OCI-LY7 (cell line): ENCODE data around the gene DLX2. TPM values are rescaled to one million over a fixed set of nuclear protein-coding genes. Genes with fewer than 3 reads are reported as not detected.

ENCODE experiments used
- BruUV-seq: library from RNA; stranded (reverse); fragments of 400-500 nt; replicated peaks from 2 replicates; lab custom pipeline; 2021; lab: Mats Ljungman, UMichigan
- CTCF ChIA-PET: fragments of 300-600 bp; sonication (Branson Sonifier 250); formaldehyde crosslinking; loops from one replicate; lab custom pipeline; 2022; ENCODE audit warnings: antibody characterized with exemption; ENCODE audit not compliant: unreplicated experiment; lab: Charles Lee
- POLR2A ChIA-PET: fragments of 300-600 bp; sonication (Branson Sonifier 250); formaldehyde crosslinking; loops from one replicate; lab custom pipeline; 2022; ENCODE audit warnings: antibody characterized with exemption; lab: Charles Lee
- DNase-seq: peaks from one replicate; pipeline ENCODE4 v3.0.0-alpha.2; 2015; ENCODE audit warnings: low spot score
- H2AFZ ChIP-seq: fragments of 200-600 bp; sonication (generic), shearing (Covaris generic); 2 replicates; pipeline ENCODE4 v1.6.1; 2014; ENCODE audit warnings: mild to moderate bottlenecking, antibody characterized with exemption, low read length, moderate library complexity
- H3K27ac ChIP-seq: fragments of 200-600 bp; sonication (generic); 2 replicates; pipeline ENCODE4 v1.5.1; 2014; ENCODE audit warnings: mixed run types, low read depth, mild to moderate bottlenecking, moderate library complexity, low read length, inconsistent platforms; ENCODE audit not compliant: poor library complexity, severe bottlenecking
- H3K36me3 ChIP-seq: fragments of 200-600 bp; sonication (generic); 2 replicates; pipeline ENCODE4 v1.6.1; 2014; ENCODE audit warnings: mild to moderate bottlenecking, antibody characterized with exemption, low read length, moderate library complexity, mixed read lengths; ENCODE audit not compliant: insufficient read depth
- H3K4me1 ChIP-seq: fragments of 200-600 bp; sonication (generic); 2 replicates; pipeline ENCODE4 v1.5.1; 2014; ENCODE audit warnings: mild to moderate bottlenecking, low read length; ENCODE audit not compliant: insufficient read depth, poor library complexity, severe bottlenecking
- H3K4me2 ChIP-seq: fragments of 200-600 bp; sonication (generic); 2 replicates; pipeline ENCODE4 v1.6.1; 2014; ENCODE audit warnings: mild to moderate bottlenecking, low read length
- H3K4me3 ChIP-seq: fragments of 200-600 bp; sonication (generic); 2 replicates; pipeline ENCODE4 v1.5.1; 2014; ENCODE audit warnings: mild to moderate bottlenecking, low read depth, low read length; ENCODE audit not compliant: poor library complexity, severe bottlenecking
- H3K79me2 ChIP-seq: fragments of 200-600 bp; sonication (generic); 2 replicates; pipeline ENCODE4 v1.6.1; 2016; ENCODE audit warnings: low read depth, mild to moderate bottlenecking, low read length, moderate library complexity, mixed read lengths; ENCODE audit not compliant: insufficient read depth
- H3K9me2 ChIP-seq: fragments of 200-600 bp; sonication (generic); 2 replicates; pipeline ENCODE4 v1.6.1; 2016; ENCODE audit warnings: mild to moderate bottlenecking, low read length, mixed read lengths; ENCODE audit not compliant: insufficient read depth
- H3K9me3 ChIP-seq: fragments of 200-600 bp; sonication (generic); 2 replicates; pipeline ENCODE4 v1.6.1; 2014; ENCODE audit warnings: mild to moderate bottlenecking, mixed run types, low read length, mixed read lengths
- H4K20me1 ChIP-seq: fragments of 200-600 bp; sonication (generic); 2 replicates; pipeline ENCODE4 v1.6.1; 2014; ENCODE audit warnings: mild to moderate bottlenecking, antibody characterized with exemption, low read length, moderate library complexity, mixed read lengths; ENCODE audit not compliant: insufficient read depth
- EZH2phosphoT487 ChIP-seq: fragments of 200-600 bp; sonication (generic); IDR thresholded peaks from 2 replicates; pipeline ENCODE4 v1.6.1; 2018; ENCODE audit warnings: low read depth, borderline replicate concordance, mild to moderate bottlenecking, mixed run types, antibody characterized with exemption, low read length, moderate library complexity, mixed read lengths
- intact Hi-C: fragments of 100-400 bp; cut with micrococcal nuclease; formaldehyde crosslinking; loops from one replicate; pipeline ENCODE4 v1.10.0; 2022; ENCODE audit not compliant: unreplicated experiment
- total RNA-seq, 2 experiments: library from RNA; depleted of rRNA in 1 of 2; stranded (reverse); fragments of >200 nt in 1 of 2; shearing (Covaris generic) in 1 of 2; gene quantifications; 2 replicates each; pipeline ENCODE4 v1.2.3, GENCODE V29; 2014 to 2022
- TF ChIP-seq, protein P1 (sequence below): fragments of 200-600 bp; sonication (generic); conservative IDR thresholded peaks from 2 replicates; pipeline ENCODE4 v1.5.1; 2014; ENCODE audit warnings: mild to moderate bottlenecking, antibody characterized with exemption, low read length, moderate library complexity, mixed read lengths

Gene DLX2
- total RNA-seq, 2 experiments from 2014 or later, result 0.22 TPM; not detected in 1

DNA sequence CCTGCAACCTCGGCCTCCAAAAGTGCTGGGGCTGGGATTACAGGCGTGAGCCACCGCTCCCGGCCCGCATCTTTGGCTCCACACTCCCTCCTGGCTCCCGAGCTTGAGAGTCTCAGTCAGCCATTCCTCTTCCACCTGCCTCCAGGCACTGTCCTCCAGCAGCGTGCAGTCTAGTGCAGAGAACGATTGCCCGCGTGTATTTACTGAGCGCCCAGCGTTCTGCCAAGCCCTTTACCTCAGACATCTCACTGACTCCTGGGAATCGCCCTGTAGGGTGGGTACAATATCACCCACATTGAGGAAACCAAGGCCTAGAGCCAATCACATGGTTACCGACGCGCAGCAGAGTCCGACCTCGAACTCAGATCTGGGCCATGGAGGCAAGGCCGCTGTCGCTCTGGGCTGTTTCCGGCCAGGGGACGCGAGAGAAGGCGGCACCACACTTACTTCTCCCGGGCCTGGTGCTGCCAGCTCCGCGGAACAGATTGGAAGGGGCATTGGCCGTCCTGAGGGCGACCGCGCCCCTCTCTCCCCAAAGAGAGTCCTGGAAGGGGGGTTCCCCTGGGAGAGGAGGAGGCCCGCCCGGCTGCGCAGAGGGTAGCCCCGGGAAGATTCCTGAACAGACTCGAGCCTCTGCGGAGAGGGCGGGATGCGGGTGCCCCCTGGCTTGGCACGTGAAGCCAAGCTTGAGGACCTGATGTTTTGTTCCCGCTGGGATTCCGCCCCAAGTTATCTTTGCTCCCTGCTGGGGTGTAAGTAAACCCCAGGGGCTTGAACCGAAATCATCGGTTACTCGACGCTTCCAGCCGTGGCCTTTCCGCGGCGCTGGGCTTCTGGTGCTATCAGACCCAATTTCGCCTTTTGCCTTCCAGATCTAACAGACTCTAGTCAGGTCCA lies 5.2 kb upstream of the DLX2 start:
- no peaks in the 10 kb centered on the region for H3K4me1 ChIP-seq
- intact Hi-C loops, result loop anchor here (10.0 kb wide), 1 partner anchor 103 kb away; no protein-coding TSS in a partner anchor
- H3K36me3 ChIP-seq, result no peaks in the 10 kb centered on the region
- H3K4me2 ChIP-seq, result no peak overlapping the region
- no peak overlapping the region for H2AFZ ChIP-seq
- BruUV-seq, result no TSS peak
- no peak for DNase-seq
- no peak overlapping the region for H3K27ac ChIP-seq
- H3K9me3 ChIP-seq, result no peaks in the 10 kb centered on the region
- ChIA-PET POLR2A (interaction anchor here (0.7 kb wide), 2 partner anchors 19 to 769 kb away, joined by 3 read pairs; no protein-coding TSS in a partner anchor), CTCF (no interaction called here)
- no peaks in the 10 kb centered on the region for H4K20me1 ChIP-seq
- H3K9me2 ChIP-seq, result no peaks in the 10 kb centered on the region
- no peak for TF ChIP-seq EZH2phosphoT487
- TF ChIP-seq, protein P1, sequence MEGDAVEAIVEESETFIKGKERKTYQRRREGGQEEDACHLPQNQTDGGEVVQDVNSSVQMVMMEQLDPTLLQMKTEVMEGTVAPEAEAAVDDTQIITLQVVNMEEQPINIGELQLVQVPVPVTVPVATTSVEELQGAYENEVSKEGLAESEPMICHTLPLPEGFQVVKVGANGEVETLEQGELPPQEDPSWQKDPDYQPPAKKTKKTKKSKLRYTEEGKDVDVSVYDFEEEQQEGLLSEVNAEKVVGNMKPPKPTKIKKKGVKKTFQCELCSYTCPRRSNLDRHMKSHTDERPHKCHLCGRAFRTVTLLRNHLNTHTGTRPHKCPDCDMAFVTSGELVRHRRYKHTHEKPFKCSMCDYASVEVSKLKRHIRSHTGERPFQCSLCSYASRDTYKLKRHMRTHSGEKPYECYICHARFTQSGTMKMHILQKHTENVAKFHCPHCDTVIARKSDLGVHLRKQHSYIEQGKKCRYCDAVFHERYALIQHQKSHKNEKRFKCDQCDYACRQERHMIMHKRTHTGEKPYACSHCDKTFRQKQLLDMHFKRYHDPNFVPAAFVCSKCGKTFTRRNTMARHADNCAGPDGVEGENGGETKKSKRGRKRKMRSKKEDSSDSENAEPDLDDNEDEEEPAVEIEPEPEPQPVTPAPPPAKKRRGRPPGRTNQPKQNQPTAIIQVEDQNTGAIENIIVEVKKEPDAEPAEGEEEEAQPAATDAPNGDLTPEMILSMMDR, result no peak
- H3K79me2 ChIP-seq, result no peaks in the 10 kb centered on the region
- no peak overlapping the region for H3K4me3 ChIP-seq

DNA sequence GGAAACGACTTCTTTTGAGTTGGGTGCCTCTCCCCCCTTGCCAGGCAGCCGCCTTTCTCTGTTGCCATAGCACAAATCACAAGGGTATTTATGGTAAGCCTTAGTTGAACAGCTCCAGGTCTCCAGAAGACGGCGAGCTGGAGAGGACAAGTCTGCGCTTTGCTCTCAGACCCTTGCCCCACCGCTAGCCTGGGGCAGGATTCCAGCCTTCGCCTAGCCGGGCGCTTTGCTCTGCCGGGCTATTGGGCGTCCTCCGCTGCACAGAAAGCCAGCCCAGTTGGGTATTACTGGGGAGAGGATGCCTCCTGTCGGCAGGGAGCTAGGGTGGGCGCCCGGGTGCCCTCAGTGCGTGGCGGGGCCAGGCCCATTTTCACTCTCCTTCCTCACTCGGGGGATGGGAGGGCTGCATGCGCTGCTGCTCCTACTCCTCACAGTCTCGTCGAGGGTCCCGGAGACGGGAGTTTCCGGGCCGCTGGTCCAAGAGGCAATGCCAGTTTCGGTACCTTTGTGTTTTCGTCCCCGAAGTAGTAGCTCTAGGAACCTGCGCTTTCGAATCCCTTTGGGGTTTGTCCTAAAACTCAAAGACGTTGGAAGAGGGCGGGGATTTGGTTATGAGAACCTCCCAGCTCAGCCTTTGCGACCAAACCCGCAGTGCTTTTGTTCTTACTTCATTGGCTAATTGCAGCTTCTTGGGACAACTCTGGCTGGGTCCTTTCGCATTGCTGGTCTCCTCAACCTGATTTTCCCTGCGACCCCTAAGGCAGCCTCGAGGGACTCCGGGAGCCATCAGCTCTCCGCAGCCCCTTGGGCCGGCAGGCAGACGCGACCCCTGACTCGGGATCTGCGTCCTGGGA lies 3.6 kb upstream of the DLX2 start:
- Histone ChIP-seq H3K27ac (no peak overlapping the region), H2AFZ (no peak overlapping the region), H4K20me1 (no peaks in the 10 kb centered on the region), H3K79me2 (no peaks in the 10 kb centered on the region), H3K4me2 (peak overlapping the region; percentile 24; the same call in 1 of the 2 replicates), H3K36me3 (no peaks in the 10 kb centered on the region), H3K9me3 (no peaks in the 10 kb centered on the region), H3K4me3 (no peak overlapping the region), H3K9me2 (no peaks in the 10 kb centered on the region), H3K4me1 (no peaks in the 10 kb centered on the region)
- ChIA-PET CTCF (no interaction called here), POLR2A (no interaction called here)
- no TSS peak for BruUV-seq
- intact Hi-C loops, result loop anchor here (10.0 kb wide), 1 partner anchor 102 kb away; no protein-coding TSS in a partner anchor
- TF ChIP-seq EZH2phosphoT487, result no peak
- TF ChIP-seq, protein P1, result no peak
- no peak for DNase-seq
